GM21360 (cell line): ENCODE measurements around the gene POLR2H.

ENCODE experiments used
- ATAC-seq: cut with Tn5 transposase; IDR thresholded peaks from one replicate; pipeline ENCODE4 v1.9.1; 2021; ENCODE audit warnings: mild to moderate bottlenecking, moderate library complexity; ENCODE audit not compliant: unreplicated experiment

The POLR2H gene

GRCh38 chr3:184368586-184369183, 7.2 kb downstream of the POLR2H start:
- ATAC-seq = no peak

GRCh38 chr3:184371570-184372018, 10.1 kb downstream of the POLR2H start:
- ATAC-seq = peak; percentile 57

GRCh38 chr3:184372296-184372821, 10.8 kb downstream of the POLR2H start:
- no peak for ATAC-seq

- no peak for ATAC-seq
Observed at GRCh38 chr3:184372911-184373310, 11.4 kb downstream of the POLR2H start.

GRCh38 chr3:184373422-184373821, 11.9 kb downstream of the POLR2H start:
- ATAC-seq = no peak

- no peak for ATAC-seq
Observed at GRCh38 chr3:184375747-184376461, 14.4 kb downstream of the POLR2H start.

- no peak for ATAC-seq
Observed at GRCh38 chr3:184377374-184377773, 15.9 kb downstream of the POLR2H start.

GRCh38 chr3:184377882-184378445, 16.5 kb downstream of the POLR2H start, which contains the start of gene THPO:
Gene THPO, minus strand, starts transcription at chr3:184378207. Its CDS starts 1,948 bp downstream, at chr3:184376259.
- no peak for ATAC-seq

GRCh38 chr3:184378651-184379357, 17.3 kb downstream of the POLR2H start:
- ATAC-seq = no peak

- no peak for ATAC-seq
Observed at GRCh38 chr3:184379358-184380184, 18.1 kb downstream of the POLR2H start, which contains the start of gene CHRD. Gene CHRD, plus strand, starts transcription at chr3:184380054. Its CDS starts 265 bp downstream, at chr3:184380319.

- ATAC-seq = no peak
Observed at GRCh38 chr3:184380185-184380626, 18.7 kb downstream of the POLR2H start.

GRCh38 chr3:184380627-184381260, 19.2 kb downstream of the POLR2H start:
- ATAC-seq = no peak

- no peak for ATAC-seq
Observed at GRCh38 chr3:184381261-184382224, 20.0 kb downstream of the POLR2H start.

GRCh38 chr3:184382326-184383032, 21.0 kb downstream of the POLR2H start:
- ATAC-seq = no peak

- ATAC-seq = no peak
Observed at GRCh38 chr3:184383033-184383740, 21.7 kb downstream of the POLR2H start.

- ATAC-seq = no peak
Observed at GRCh38 chr3:184384342-184384741, 22.8 kb downstream of the POLR2H start.

- ATAC-seq = no peak
Observed at GRCh38 chr3:184384856-184385422, 23.4 kb downstream of the POLR2H start.
